HepG2 (cell line): ENCODE measurements around the gene CSTPP1. TPM values are rescaled to one million over a fixed set of nuclear protein-coding genes. Genes with fewer than 3 reads are reported as not detected.
A peak's percentile ranks its signal among the peaks of the same experiment; 100 is the strongest.

Experiments used
- ATAC-seq: fragments of 200-7000 bp; cut with Tn5 transposase; 3 replicates; pipeline ENCODE4 v1.9.1; 2020; ENCODE audit warnings: mild to moderate bottlenecking, moderate library complexity
- BruUV-seq: library from RNA; stranded (reverse); fragments of 400-500 nt; replicated peaks from 2 replicates; lab custom pipeline; 2021; lab: Mats Ljungman, UMichigan
- CTCF ChIA-PET: fragments of 300-600 bp; formaldehyde crosslinking; extraction: SDS; loops from one replicate; lab custom pipeline; 2021; ENCODE audit warnings: low total read pairs, inconsistent platforms, low intra/inter-chr PET ratio; lab: Yijun Ruan, JAX
- POLR2A ChIA-PET: fragments of 350-600 bp; sonication (Branson Sonifier 250); formaldehyde crosslinking; loops from one replicate; lab custom pipeline; 2020; ENCODE audit warnings: antibody characterized with exemption, inconsistent platforms; lab: Yijun Ruan, JAX
- DNase-seq: peaks from one replicate; pipeline ENCODE4 v3.0.0-alpha.2; 2015; ENCODE audit warnings: low spot score
- FAIRE-seq: peaks from 3 replicates; lab custom pipeline; 2011; peaks lifted over from hg19 to GRCh38; lab: Jason Lieb, UNC
- H2AFZ ChIP-seq: one replicate; pipeline ENCODE4 v1.6.1; 2011; ENCODE audit warnings: low read length, inconsistent platforms
- H3K27ac ChIP-seq: fragments of 300-600 bp; 3 replicates; pipeline ENCODE4 v1.8.0; 2011; ENCODE audit warnings: mixed run types, mild to moderate bottlenecking, mixed read lengths, low read length, inconsistent platforms; ENCODE audit not compliant: insufficient read depth; ENCODE audit errors: extremely low read length
- H3K27me3 ChIP-seq, 2 experiments: fragments of 200-600 bp in 1 of 2; 2 replicates in 1 of 2; 3 replicates in 1 of 2; pipeline versions ENCODE4 v1.6.0 to v1.8.0; 2011; ENCODE audit warnings: low read length in 2 of 2, mild to moderate bottlenecking in 2 of 2, moderate library complexity in 2 of 2, inconsistent platforms in 1 of 2; ENCODE audit not compliant: insufficient read depth in 2 of 2, control insufficient read depth in 1 of 2
- H3K36me3 ChIP-seq, 2 experiments: fragments of 200-600 bp in 1 of 2; replicated peaks in 1 of 2; 2 replicates in 1 of 2; 3 replicates in 1 of 2; pipeline versions ENCODE4 v1.5.1 to v1.8.0; 2011; ENCODE audit warnings: low read length in 2 of 2, inconsistent platforms in 1 of 2; ENCODE audit not compliant: insufficient read depth in 2 of 2, control insufficient read depth in 1 of 2
- H3K4me1 ChIP-seq: 2 replicates; pipeline ENCODE4 v1.5.1; 2012; ENCODE audit warnings: low read length, inconsistent platforms; ENCODE audit not compliant: insufficient read depth
- H3K4me2 ChIP-seq: 2 replicates; pipeline ENCODE4 v1.6.0; 2011; ENCODE audit warnings: low read depth, low read length, inconsistent platforms
- H3K4me3 ChIP-seq, 3 experiments: fragments of 200-600 bp in 1 of 3; sonication (generic), shearing (Covaris generic) in 1 of 3; replicated peaks in 1 of 3; 2 replicates each; pipeline ENCODE4 v1.5.1; 2011 to 2016; ENCODE audit warnings: low read length in 3 of 3, inconsistent platforms in 2 of 3, low read depth in 2 of 3, mild to moderate bottlenecking in 2 of 3, control low read depth in 1 of 3, mixed read lengths in 1 of 3; ENCODE audit not compliant: insufficient read depth in 1 of 3
- H3K79me2 ChIP-seq: one replicate; pipeline ENCODE4 v1.6.1; 2011; ENCODE audit warnings: low read length, inconsistent platforms; ENCODE audit not compliant: insufficient read depth
- H3K9ac ChIP-seq: 2 replicates; pipeline ENCODE4 v1.6.0; 2011; ENCODE audit warnings: mild to moderate bottlenecking, low read depth, low read length, inconsistent platforms; ENCODE audit not compliant: insufficient read depth
- H3K9me3 ChIP-seq: 2 replicates; pipeline ENCODE4 v1.5.1; 2012; ENCODE audit warnings: mild to moderate bottlenecking, low read length
- H4K20me1 ChIP-seq: 2 replicates; pipeline ENCODE4 v1.6.0; 2011; ENCODE audit warnings: inconsistent platforms, mild to moderate bottlenecking, low read length, moderate library complexity; ENCODE audit not compliant: insufficient read depth
- BCL3 ChIP-seq: sonication (generic); formaldehyde crosslinking; IDR thresholded peaks from 2 replicates; pipeline ENCODE4 v1.5.1; 2020; ENCODE audit warnings: mild to moderate bottlenecking, missing genetic modification reagents, moderate library complexity
- CENPX ChIP-seq: sonication (generic); formaldehyde crosslinking; IDR thresholded peaks from 2 replicates; pipeline ENCODE4 v1.9.0; 2021; ENCODE audit warnings: mild to moderate bottlenecking, missing genetic modification reagents, moderate library complexity
- GPBP1L1 ChIP-seq: sonication (generic); formaldehyde crosslinking; IDR thresholded peaks from 2 replicates; pipeline ENCODE4 v1.5.0; 2020; ENCODE audit warnings: mild to moderate bottlenecking, missing genetic modification reagents
- HIVEP1 ChIP-seq: sonication (generic); formaldehyde crosslinking; IDR thresholded peaks from 2 replicates; pipeline ENCODE4 v1.4.0; 2020; ENCODE audit warnings: mild to moderate bottlenecking, missing genetic modification reagents
- MAFF ChIP-seq: IDR thresholded peaks from 2 replicates; pipeline ENCODE4 v1.6.1; 2011; ENCODE audit warnings: low read depth, low read length, improper control_type of control experiment
- RBM22 ChIP-seq: fragments of 200-400 bp; formaldehyde crosslinking; optimal IDR thresholded peaks from 2 replicates; pipeline ENCODE3; 2017; ENCODE audit warnings: mild to moderate bottlenecking, low read length, moderate library complexity
- TAF1 ChIP-seq: sonication (generic); formaldehyde crosslinking; IDR thresholded peaks from 2 replicates; pipeline ENCODE4 v1.4.0; 2020; ENCODE audit warnings: missing genetic modification reagents
- ZBTB7B ChIP-seq: sonication (generic); formaldehyde crosslinking; IDR thresholded peaks from 2 replicates; pipeline ENCODE4 v1.4.0; 2020; ENCODE audit warnings: missing genetic modification reagents
- ZFP90 ChIP-seq: sonication (generic); formaldehyde crosslinking; IDR thresholded peaks from 2 replicates; pipeline ENCODE4 v1.8.0; 2022; ENCODE audit warnings: missing genetic modification reagents, mild to moderate bottlenecking, inconsistent platforms, borderline replicate concordance
- ZNF337 ChIP-seq: sonication (generic); formaldehyde crosslinking; IDR thresholded peaks from 2 replicates; pipeline ENCODE4 v1.5.1; 2020; ENCODE audit warnings: missing genetic modification reagents, low read depth, mild to moderate bottlenecking, borderline replicate concordance
- ZNF674 ChIP-seq: sonication (generic); formaldehyde crosslinking; IDR thresholded peaks from 2 replicates; pipeline ENCODE4 v1.5.0; 2020; ENCODE audit warnings: low read depth, mild to moderate bottlenecking, missing genetic modification reagents
- ZNF780A ChIP-seq: sonication (generic); formaldehyde crosslinking; IDR thresholded peaks from 2 replicates; pipeline ENCODE4 v1.8.0; 2022; ENCODE audit warnings: mild to moderate bottlenecking, missing genetic modification reagents, moderate library complexity
- ZSCAN30 ChIP-seq: sonication (generic); formaldehyde crosslinking; IDR thresholded peaks from 2 replicates; pipeline ENCODE4 v1.5.0; 2020; ENCODE audit warnings: mild to moderate bottlenecking, missing genetic modification reagents
- WGBS: methylation state at CpG from one replicate; pipeline ENCODE4 v1.1.6; 2017; ENCODE audit warnings: low lambda C conversion rate; 5-methylcytosine and 5-hydroxymethylcytosine counted together
- in situ Hi-C: cut with HindIII; loops from 2 replicates; pipeline ENCODE4 v1.10.0; 2017; ENCODE audit warnings: low pct_unique_long_range_greater_than_20kb; ENCODE audit not compliant: extremely low pct_ligation_motif_present
- intact Hi-C: fragments of 100-400 bp; cut with micrococcal nuclease; formaldehyde crosslinking; loops from one replicate; pipeline ENCODE4 v1.10.0; 2022; ENCODE audit not compliant: unreplicated experiment
- polyA plus RNA-seq, 8 experiments: library from polyadenylated mRNA; depleted of rRNA in 3 of 8; stranded (reverse) in 7 of 8; unstranded in 1 of 8; fragments of >200 nt; fragmentation: Illumina TruSeq in 4 of 8; extraction: Trizol in 4 of 8; gene quantifications; 2 replicates each; pipeline versions ENCODE4 v1.2.1 to v1.2.3, GENCODE V29; 2011 to 2016; ENCODE audit warnings: low read depth in 4 of 8, missing spikeins in 1 of 8, mixed read lengths in 1 of 8; ENCODE audit not compliant: insufficient read depth in 1 of 8
- total RNA-seq, 5 experiments: library from RNA; depleted of rRNA; stranded (reverse); fragments of >200 nt; fragmentation: Illumina TruSeq; extraction: Trizol; gene quantifications; 2 replicates each; pipeline ENCODE4 v1.2.3, GENCODE V29; 2016; ENCODE audit warnings: low read depth in 1 of 5

The CSTPP1 gene
- total and polyA plus RNA-seq, 2 of the 13 experiments (the other 11 are each of a cell fraction or from before 2014, with no cell fraction given): 12.3 to 14.6 TPM

GRCh38 chr11:47178316-47178715 lies 241.8 kb downstream of the CSTPP1 start (continued):
- peak; percentile 69 for TF ChIP-seq RBM22
- TF ChIP-seq HIVEP1 (CRISPR knock-in tag): 0 out of 2 replicates have a peak, but pooled peaks have one; percentile 6

GRCh38 chr11:47178737-47179654 lies 242.4 kb downstream of the CSTPP1 start:
- DNase-seq: no peak
- Histone ChIP-seq H3K27ac (peak overlapping the region; percentile 84), H3K27me3 (no peaks in the 10 kb centered on the region; a peak in 1 of 5 replicates), H3K36me3 (peaks cover 21 to 38% of the 10 kb centered on the region in 2 experiments), H3K9me3 (no peaks in the 10 kb centered on the region), H4K20me1 (0 out of 2 replicates have a peak, but pooled peaks cover 2% of the 10 kb centered on the region), H3K79me2 (peaks cover 41% of the 10 kb centered on the region), H3K4me3 (no peak overlapping the region), H3K4me2 (no peak overlapping the region), H3K9ac (peak overlapping the region; percentile 27; the same call in 1 of the 2 replicates), H2AFZ (no peak overlapping the region), H3K4me1 (peaks cover 58% of the 10 kb centered on the region)
- WGBS: 96% methylated on average over 10 of the region's 23 CpGs
- no peak for ATAC-seq
- intact Hi-C loops: loop anchor here (1.0 kb wide), 1 partner anchor 37 kb away; no protein-coding TSS in a partner anchor
- in situ Hi-C loops: loop anchor here (5.0 kb wide), 2 partner anchors 68 to 173 kb away; partner anchors contain the start of genes ACP2 and MYBPC3
- ChIA-PET CTCF (interaction anchor here (0.8 to 3.9 kb wide), 3 partner anchors 80 to 177 kb away, joined by 3 to 27 read pairs (median 4); partner anchors contain the start of gene NR1H3), POLR2A (interaction anchor here (1.4 to 4.7 kb wide), 8 partner anchors 9 to 89 kb away, joined by 3 to 81 read pairs (median 28); partner anchors contain the start of genes ACP2, DDB2, NR1H3 and PACSIN3)
- BruUV-seq: no TSS peak
- no peak for FAIRE-seq
- no peak for TF ChIP-seq ZNF337 (CRISPR knock-in tag)
- no peak for TF ChIP-seq TAF1 (CRISPR knock-in tag)
- no peak for TF ChIP-seq ZNF674
- TF ChIP-seq GPBP1L1 (CRISPR knock-in tag): no peak
- TF ChIP-seq ZSCAN30 (CRISPR knock-in tag): no peak
- no peak for TF ChIP-seq ZBTB7B (CRISPR knock-in tag)
- TF ChIP-seq CENPX (CRISPR knock-in tag): no peak
- TF ChIP-seq ZFP90 (CRISPR knock-in tag): no peak
- no peak for TF ChIP-seq ZNF780A
- 0 out of 2 replicates have a peak, but pooled peaks have one; percentile 42 for TF ChIP-seq BCL3 (CRISPR knock-in tag)
- no peak for TF ChIP-seq MAFF
